Effector CD4-positive, alpha-beta T cell (primary cell): ENCODE measurements around the gene LZIC.

Source experiments
- DNase-seq: peaks from one replicate; pipeline ENCODE4 v3.0.0-alpha.2; 2020

Gene LZIC

DNA sequence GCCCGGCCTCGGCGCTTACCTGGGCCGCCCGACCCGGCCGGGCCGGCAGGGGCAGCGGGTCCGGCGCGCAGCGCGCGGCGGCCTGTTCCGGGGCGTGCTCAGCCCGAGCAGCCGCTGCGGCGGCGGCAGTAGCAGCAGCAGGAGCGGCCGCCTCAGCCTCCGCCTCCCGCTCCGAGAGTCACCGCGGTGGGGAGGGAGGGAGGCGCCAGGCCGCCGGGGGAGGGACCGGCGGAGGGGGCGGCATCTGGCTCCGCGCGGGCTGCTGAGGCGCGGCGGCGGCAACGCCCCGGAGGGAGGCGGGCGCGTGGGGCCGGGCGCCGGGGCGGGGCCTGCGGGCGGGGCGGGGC lies 33.1 kb downstream of the LZIC start, which contains the start of gene CTNNBIP1:
CTNNBIP1 (minus strand) TSS at position 194 of the 347 bp plus-strand sequence. CDS start 38,205 bp downstream, outside the sequence.
- no peak for DNase-seq

DNA sequence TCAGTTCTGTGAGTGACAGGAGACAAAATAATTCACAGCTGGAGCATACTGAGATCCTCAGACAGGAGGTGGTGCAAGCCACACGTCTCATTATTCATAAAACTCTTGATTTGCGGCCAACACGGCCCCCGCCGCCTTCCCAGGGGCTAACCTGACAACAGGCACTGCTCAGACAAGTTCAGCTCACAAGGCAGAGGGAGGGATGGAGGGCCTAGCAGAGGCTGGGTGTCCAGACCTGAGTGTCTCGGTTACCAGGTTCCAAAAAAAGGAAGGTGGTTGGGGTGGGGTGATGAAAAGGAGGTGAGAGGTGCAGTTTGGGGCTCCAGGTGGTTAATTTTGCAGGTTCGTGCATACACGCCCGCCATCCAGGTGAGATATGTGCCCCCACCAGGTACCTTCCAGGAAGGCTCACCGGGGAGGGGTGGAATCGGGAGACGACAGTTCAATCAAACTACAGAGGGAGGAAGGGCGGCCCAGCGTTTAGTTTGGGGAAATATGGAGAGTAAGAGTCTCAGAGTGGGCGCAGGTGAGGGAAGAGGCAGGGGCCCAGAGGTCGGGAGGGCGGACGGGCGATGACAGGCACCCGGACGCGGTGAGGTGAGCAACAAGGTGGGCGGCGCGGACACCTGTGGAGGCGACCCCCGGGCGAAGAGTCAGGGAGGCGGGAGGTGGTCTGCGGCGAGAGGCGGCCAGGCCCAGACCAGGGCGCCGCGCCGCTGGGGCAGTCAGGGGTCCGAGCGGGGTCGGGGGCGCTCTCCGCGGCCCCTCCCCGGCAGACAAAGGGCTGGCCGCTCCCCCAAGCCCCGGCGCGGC lies 33.8 kb downstream of the LZIC start:
- peak; percentile 19 for DNase-seq

DNA sequence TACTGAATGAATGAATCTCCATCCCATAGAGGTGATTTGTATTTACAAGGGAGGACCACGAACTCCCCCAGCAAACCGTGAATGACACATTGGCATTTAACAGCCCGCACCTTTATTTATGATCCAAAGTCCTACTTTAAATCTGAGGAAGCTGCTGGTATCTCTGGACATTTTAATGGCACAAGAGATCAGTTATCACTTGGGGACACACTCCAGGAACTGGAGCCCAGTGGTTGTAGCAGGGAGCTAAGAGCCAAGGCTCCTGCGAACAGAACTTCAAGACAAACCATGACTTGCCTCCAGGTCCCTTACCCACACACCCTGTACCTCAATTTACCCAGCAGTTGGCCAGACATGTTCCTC lies 34.3 kb downstream of the LZIC start:
- DNase-seq = no peak

DNA sequence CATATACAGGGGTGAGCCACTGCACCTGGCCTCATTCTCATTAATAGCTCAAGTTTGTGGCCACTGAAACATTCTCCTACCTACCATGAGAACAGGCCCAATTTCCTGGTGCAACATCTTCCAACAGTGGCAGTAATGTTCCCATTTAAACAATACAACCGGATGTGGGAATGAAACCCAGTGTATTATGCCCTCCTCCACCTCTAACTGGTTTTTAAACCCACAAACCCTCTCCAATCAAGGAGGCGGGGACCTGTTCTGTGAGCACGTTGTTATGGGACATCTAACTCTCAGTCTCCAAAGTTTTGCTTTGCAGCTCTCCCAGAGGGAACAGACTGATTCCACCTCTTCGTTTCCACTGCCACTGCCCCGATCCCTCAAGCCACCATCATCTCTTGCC lies 35.8 kb downstream of the LZIC start:
- DNase-seq = no peak

DNA sequence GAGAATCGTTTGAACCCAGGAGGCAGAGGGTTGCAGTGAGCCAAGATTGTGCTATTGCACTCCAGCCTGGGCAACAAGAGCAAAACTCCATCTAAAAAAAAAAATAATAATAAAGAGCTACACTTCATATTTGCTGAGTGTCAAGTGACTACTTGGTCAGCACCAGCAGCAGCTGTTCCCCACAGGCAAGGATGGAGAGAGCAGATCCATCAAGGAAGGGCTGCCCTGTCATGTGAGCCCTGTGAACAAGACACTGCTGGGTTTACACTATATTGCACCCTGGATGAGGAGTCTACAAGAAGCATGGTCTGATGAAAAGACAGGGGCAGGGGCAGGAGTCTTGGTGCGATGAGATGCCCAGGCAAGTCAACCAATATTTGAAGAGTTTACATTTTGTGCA lies 36.7 kb downstream of the LZIC start:
- DNase-seq = no peak

DNA sequence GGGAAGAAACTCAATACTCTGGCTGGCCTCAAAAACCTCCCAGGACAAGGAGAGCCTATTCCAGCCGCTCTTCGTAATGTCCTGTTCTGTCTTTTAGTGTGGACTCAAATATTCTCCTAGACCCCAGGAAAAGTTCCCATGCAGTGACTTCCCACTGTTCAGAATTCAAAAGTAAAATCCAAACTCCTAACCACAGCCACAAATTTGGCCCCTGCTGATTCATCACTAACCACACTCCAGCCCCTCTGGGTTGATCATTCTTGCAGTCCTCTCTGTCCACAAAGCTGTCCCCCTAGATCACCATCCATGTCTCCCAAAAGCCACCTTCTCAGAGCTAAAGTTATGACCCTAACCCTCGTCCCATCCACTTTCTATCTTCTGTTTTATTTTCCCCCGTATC lies 38.2 kb downstream of the LZIC start:
- DNase-seq = no peak

DNA sequence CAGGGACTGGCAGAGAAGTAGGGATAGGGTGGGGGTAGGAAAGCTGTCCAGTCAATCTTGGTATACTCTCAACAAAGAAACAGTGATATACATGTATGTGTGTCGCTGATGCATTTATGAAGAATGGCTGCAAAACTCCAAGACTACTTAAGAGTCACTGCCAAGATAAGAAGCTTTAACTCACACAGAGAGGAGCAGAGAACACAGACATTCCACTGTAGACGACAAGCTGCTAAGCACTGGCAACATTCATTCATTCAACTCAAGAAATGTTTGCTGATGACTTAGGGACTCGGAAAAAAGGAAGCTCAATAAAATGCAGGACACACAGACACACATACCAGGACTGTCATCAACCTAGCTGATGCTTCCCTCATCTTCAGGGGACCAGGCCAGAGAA lies 38.6 kb downstream of the LZIC start:
- no peak for DNase-seq

DNA sequence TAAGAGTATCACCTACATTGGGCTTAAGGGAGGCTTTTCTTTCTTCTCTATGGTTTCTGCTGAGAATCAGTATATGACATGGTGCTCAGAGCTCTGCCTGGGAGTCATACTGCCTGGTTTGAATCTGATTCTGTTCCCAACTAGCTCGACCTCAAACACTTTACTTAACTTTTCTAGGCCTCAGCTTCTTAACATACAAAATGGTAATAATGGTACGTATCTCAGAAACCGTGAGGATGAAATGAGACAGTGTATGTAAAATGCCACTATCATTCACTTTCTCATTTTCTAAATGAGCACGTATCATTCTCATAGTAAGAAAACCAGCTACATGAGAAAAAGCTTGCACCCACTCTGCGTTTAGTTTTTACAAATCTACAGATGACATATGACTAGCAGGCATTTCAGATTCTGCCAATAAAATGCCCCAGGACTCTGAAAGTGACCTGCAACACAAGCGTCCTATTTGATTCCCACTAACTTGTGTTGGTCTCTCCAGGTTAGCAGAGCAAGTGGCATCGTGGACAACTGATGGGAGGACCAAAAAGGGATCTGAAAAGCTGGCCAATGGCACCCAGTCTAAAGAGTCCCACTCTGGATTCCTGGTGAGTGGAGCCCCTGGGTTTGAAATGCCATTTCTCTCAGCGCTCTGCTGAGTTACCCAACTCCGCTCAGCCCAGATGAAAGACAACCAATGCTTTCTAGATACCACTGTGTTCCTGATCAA lies 39.2 kb downstream of the LZIC start:
- DNase-seq = no peak

DNA sequence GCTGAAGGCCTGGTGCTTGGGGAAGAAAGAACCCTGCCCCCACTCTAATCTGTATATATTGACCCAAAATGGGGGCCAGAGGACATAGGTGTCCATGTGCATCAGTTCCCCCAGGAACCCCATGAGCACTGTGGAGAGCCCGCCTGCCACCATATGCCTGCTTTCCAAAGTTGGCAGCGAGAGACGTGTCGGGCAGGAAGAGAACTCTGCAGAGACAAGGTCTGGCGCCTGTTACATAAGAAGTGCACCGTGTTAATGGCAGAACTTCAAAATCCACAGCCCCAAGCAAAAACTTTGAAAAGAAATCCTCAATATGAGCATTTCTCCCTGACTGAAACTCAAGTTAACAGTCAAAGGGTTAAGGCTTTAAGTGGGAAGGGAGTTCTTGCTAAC lies 41.1 kb downstream of the LZIC start:
- DNase-seq = no peak

DNA sequence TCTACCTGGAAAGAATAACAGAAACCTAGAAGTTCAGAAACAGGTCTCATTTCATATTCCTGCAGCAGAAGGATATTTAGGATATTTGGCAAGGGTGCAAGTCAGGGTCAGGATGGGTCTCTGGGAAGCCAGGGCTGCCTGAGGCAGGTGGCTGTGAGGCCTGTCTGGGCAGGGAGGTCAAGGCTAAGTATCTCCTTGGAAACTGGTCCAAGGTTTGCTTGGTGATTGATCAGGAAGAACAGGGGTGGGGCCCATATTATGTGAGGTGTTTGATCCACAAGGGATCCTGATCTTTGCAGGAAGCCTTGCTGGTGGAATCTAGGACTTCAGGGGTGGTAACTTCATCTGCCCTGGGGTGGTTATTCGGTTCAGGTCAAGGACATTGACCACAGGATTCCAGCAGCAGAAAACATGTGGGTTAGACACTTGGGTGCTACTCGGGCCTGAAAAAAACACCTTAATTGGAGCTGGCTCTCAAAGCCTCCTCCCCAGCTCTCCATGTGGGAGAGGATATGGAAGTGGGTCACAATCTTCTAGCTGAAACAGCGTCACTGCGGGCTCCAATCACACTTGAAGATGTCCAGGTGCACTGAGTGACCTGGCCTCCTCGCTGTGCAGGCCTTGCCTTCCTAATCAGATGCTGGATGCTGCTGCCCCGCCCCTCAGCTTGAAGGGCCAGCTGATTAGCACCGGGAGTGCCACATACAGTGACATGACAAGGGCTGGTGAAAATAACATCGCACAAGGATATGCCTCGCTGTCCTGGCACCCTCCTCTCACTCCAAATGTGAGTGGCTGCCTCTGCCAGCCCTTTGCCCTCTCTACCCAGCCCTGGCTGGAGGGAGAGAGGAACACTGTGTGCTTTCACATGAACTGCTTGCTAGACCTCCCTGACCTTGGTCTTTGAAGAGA lies 41.8 kb downstream of the LZIC start:
- no peak for DNase-seq

DNA sequence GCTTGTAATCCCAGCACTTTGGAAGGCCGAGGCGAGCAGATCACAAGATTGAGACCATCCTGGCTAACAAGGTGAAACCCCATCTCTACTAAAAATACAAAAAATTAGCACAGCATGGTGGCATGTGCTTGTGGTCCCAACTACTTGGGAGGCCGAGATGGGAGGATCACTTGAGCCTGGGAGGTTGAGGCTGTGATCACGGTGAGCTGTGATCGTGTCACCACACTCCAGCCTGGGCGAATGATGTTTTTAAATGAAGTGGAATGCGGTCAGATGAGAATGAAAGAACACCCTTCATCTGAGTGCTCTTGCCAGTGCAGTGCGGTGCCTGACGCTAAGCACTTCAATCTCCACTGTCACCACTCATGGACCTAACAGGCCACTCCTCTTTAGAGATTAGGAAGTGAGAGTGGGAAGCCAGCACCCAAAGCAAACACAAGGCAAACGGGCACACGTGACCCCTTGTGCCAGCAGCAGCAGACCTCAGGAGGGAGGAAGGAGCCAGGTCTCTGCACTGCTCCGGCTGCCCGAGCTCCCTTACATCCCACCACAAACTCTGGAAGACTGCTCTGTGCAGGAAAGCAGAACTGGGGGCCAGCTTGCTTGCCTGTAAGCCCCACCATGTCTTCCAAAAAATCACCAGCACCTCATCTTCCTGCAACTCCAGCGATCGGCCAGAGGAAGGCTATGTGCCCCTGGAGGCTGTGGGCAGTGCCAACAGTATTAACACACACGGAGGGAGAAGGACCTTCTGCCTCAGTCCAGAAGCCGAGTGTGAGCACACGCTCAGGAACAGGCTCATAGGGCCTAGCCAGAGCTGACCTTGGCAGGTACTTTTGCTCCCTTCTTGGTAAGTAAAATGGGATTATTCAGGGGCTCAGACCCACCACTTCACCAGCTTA lies 42.8 kb downstream of the LZIC start:
- DNase-seq = no peak

DNA sequence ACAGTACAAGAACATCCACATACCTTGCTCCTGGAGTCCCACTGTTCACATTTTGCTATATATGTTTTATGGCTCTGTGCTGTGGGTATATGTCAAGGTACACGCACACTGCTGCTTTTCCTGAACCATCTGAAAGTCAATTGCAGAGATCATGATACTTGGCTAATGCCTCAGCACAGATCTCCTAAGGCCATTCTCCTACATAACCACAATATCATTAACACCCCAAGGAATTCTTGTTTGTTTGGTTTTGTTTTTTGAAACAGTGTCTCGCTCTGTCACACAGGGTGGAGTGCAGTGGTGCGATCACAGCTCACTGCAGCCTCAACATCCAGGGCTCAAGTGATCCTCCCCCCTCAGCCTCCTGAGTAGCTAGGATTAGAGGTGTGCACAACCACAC lies 49.1 kb downstream of the LZIC start:
- no peak for DNase-seq

DNA sequence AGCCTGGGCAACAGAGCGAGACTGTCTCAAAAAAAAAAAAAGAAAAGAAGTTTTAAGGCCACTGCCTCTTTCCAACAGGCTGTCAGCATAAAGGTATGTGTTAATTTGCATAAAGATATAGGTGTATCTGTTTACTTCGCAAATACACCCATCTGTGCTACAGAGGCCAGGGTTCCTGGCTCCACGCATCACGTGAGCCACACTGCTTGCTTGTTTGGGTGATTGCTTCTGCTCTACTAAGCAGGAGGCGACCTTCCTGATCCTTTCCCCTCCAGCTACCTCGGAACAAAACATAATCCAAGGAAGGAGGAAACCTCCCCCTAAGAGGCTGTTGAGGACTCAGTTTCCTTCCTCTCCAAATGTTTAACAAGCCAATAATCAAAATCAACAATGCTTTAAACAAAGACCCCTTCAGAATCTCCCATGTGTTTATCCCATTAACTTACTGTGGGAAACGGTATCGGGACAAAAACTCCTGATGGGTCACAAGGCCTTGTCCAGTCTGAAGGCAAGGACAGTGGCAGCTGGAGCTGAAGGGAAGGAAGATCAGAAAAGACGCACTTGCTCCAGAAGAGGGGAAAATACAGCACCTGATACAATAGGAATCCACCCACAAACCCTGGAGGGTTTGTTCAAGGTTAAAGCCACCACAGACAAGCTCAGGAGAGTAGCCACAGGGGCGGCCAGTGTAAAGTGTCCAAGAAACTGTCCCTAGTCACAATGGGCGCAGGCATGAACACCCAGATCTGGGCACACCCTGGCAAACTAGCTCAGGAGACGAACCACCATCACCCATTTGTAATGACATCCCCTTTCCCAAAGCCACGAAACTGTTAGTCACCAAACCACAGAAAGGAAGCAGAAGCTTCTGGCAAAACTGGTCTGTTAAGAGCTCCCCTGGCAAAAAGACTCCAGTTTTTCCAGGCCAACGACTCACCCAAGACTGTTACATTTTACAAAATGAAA lies 50.3 kb downstream of the LZIC start:
- no peak for DNase-seq

DNA sequence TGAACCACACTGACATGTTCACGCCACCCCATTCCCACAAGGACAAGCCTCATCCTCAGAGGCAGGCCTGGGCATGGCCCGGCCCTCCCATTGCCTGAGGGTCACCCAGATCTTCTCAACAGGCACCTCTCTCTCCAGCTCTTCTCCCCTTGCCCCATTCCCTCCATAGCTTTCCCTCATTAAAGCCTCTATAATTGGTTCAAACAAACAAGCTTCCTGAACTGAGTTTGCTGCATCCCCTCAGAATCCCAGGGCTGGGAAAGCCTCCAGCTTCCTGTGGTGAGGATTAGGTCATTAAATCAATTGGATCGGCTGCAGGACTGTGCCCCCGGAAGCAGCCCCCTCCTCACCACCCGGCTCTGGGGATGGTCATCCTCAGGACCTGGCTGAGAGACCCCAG lies 52.0 kb downstream of the LZIC start:
- DNase-seq = no peak

DNA sequence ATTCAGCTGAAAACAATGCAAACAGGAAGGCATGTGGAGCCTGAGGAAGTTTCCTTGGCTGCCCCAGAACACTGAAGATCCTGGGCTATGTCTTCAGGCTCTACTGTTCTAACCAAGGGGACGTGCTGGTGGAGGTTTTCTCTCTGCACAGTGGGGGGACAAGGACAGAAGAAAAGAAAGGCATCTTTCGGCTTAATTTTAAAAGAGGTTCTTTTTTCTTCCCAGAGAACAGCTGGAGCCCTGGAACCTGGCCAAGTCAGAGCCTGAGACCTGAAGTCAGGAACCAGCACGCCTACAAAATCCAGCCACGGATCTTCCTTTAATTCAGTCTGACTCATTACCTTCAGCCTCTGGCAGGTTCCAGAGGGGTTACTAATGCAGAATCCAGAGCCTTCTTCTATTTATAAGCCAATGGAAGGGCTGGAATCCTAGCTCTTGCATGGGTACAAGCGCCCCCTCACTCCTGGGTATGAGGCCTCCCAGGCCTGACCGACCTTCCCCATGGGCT lies 52.9 kb downstream of the LZIC start:
- no peak for DNase-seq

DNA sequence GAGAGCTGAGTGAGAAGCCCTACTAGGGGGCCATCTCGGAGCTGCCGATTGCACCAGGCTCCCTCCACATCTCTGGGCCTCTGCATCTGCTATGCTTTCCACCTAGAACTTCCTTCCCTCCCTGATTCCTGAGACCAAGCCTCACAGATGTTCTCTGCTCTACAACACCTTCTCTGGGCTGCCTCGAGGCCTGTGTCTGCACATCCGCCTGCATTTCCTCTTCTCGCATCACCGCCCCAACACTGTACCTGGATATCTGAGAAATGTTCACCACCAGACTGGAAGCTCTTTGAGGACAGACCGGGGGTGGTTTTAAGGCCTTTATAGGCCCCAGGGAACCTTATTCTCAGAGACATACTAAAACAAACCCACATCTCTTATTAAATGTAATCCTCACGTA lies 53.8 kb downstream of the LZIC start:
- no peak for DNase-seq

DNA sequence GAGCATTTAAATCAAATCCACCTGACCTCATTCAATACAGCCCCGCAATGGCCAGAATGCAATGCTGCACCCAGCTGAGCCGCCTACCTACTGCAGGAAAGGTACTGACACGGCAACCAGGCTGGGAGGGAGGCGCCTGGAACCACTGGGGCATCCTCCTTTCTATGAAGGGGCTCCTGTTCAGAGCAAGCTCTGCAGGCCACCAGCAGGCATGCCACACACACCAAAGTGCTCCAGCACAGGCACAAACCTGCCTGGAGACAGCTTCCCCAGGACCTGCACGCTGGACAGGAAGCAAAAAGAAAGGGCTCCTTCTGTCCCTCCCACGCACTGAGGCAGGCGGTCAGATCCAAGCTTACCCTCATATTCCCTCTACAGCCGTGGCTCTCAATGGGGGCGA lies 54.3 kb downstream of the LZIC start:
- no peak for DNase-seq

DNA sequence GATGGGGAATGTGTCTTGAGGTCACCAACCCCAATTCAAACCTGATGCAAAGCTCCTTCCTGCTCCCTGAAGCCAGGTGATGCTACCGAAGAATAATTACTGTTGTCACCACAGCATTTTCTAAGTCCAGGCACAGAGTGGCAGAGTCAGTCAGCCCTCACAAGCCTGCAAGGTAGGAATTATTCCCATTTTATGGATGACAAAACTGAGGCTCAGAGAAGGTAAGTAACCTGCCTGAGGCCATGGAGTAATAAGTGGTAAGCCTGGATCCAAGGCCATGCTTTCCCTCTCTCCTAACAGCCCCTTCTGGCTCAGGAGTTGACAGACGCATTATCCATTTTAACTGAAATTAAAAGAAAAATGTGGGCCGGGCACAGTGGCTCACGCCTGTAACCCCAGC lies 56.1 kb downstream of the LZIC start:
- DNase-seq = no peak

DNA sequence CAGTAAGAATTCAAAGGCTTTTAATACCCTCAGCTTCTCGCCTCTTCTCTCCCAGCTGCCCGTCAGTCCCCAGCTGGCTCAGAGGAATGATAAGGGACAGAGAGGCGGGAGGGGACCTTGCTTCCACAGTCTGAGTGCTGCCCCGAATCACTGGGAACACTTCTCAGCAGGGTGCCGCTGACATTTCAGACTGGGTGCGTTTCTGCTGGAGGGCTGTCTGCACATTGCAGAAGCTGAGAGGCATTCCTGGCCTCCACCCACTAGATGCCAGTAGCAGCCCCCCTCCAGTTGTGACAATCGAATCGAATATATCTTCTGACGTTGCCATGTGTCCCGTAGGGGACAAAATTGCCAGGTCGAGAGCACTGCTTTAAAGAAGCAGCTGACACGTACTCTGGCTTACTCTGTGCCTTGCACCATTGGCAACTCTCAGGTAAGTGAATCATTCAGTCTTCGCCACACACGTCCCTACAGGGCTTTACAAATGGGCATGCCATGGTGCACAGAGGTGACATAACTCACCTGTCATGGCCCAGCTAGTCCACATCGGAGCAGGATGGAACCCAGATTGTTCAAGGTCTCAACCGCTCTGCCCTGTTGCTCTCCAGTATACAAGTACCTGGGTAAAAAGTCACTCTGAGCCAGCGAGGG lies 57.0 kb downstream of the LZIC start:
- no peak for DNase-seq

DNA sequence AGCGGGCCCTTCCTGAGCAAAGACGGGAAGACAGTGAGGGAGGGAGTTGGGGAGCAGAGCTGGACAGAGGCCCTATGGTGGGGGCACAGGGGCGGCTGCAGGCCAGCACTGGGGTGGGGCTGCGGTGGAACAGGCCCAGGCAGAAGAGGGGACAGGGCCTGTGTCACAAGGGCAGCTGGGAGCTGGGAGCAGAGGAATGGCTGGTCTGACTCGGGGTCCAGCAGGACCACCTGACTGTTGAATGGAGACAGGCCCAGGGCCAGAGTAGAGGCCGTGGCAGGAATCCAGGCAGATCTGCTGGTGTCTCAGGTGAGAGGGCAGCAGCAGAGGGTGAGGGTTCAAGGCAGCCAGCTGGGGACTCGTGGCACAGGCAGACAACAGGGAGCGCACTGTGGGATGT lies 58.4 kb downstream of the LZIC start:
- DNase-seq = no peak
